HepG2 (cell line): ENCODE data around the gene EMC9.

ENCODE experiments used
- CCAR2 ChIP-seq: fragments of 200-400 bp; formaldehyde crosslinking; optimal IDR thresholded peaks from 2 replicates; pipeline ENCODE3; 2018; ENCODE audit warnings: low read depth, mild to moderate bottlenecking, low read length, moderate library complexity
- GABPA ChIP-seq, 2 experiments: IDR thresholded peaks; 2 replicates each; pipeline ENCODE4 v1.6.1; 2011 to 2016; ENCODE audit warnings: low read depth in 2 of 2, low read length in 1 of 2, missing biosample characterization in 1 of 2, missing genetic modification characterization in 1 of 2
- HNRNPUL1 ChIP-seq: fragments of 200-400 bp; formaldehyde crosslinking; IDR thresholded peaks from 2 replicates; pipeline ENCODE4 v1.6.1; 2017; ENCODE audit warnings: low read depth, mild to moderate bottlenecking, low read length, moderate library complexity
- POLR2AphosphoS5 ChIP-seq: IDR thresholded peaks from 2 replicates; pipeline ENCODE4 v1.6.1; 2012; ENCODE audit warnings: low read depth, low read length
- RXRA ChIP-seq: sonication (generic); formaldehyde crosslinking; IDR thresholded peaks from 2 replicates; pipeline ENCODE4 v1.5.1; 2020; ENCODE audit warnings: missing genetic modification reagents
- TF ChIP-seq, protein P1 (sequence below): sonication (generic); formaldehyde crosslinking; IDR thresholded peaks from 2 replicates; pipeline ENCODE4 v1.9.0; 2021; ENCODE audit warnings: missing genetic modification reagents, borderline replicate concordance

DNA sequence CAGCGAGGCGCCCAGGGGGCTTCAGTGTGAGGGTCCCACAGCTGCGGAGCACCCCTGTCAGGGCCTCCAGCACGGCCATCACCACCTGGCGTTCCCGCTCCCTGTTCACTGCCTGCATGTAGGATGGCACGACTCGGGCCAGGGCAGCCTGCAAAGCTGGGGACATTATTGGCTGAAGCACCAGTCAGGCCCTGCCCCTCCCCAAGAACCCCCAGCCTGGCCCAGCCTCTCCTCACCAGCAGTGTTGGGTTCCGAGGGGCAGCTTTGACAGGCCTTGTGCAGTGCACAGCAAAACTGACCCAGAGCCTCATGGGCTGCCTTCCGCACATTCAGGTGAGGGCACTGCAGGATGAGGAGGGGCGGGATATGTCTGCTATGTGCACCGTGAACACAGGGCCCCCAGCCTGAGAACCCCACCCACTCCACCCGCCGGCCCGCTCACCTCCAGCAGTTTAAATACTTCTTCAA, 41.7 kb upstream of the EMC9 start:
- TF ChIP-seq CCAR2 (no peak), HNRNPUL1 (no peak), POLR2AphosphoS5 (no peak), RXRA (no peak), GABPA (IDR thresholded peaks at IDR 0.05; ENCODE audit: low read depth, low read length) (no peak), GABPA (CRISPR knock-in tag; IDR thresholded peaks at IDR 0.05; ENCODE audit: low read depth) (no peak)
- TF ChIP-seq, protein P1, sequence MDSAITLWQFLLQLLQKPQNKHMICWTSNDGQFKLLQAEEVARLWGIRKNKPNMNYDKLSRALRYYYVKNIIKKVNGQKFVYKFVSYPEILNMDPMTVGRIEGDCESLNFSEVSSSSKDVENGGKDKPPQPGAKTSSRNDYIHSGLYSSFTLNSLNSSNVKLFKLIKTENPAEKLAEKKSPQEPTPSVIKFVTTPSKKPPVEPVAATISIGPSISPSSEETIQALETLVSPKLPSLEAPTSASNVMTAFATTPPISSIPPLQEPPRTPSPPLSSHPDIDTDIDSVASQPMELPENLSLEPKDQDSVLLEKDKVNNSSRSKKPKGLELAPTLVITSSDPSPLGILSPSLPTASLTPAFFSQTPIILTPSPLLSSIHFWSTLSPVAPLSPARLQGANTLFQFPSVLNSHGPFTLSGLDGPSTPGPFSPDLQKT (CRISPR knock-in tag) = no peak
